CD4-positive, alpha-beta T cell (primary cell): ENCODE measurements around the gene FLT3LG. TPM values are rescaled to one million over a fixed set of nuclear protein-coding genes. Genes with fewer than 3 reads are reported as not detected.

Source experiments
- ATAC-seq: fragments of 200-7000 bp; cut with Tn5 transposase; one replicate; pipeline ENCODE4 v1.10.0; 2022; ENCODE audit warnings: mild to moderate bottlenecking; ENCODE audit not compliant: poor library complexity
- CTCF ChIA-PET: fragments of 350-600 bp; sonication (Branson Sonifier 250); formaldehyde crosslinking; loops from one replicate; lab custom pipeline; 2021; ENCODE audit warnings: antibody characterized with exemption, inconsistent platforms; lab: Charles Lee
- POLR2A ChIA-PET: fragments of 350-600 bp; sonication (Branson Sonifier 250); formaldehyde crosslinking; loops from one replicate; lab custom pipeline; 2021; ENCODE audit warnings: antibody characterized with exemption, inconsistent platforms; lab: Charles Lee
- DNase-seq, 14 experiments: peaks; one replicate each; pipeline ENCODE4 v3.0.0-alpha.2; 2013 to 2020; ENCODE audit warnings: mixed read lengths in 2 of 14
- H3K27ac ChIP-seq, 2 donors: one replicate each; pipeline versions ENCODE4 v1.5.1 to v1.7.0; 2013; ENCODE audit warnings: low read length in 2 of 2, low read depth in 1 of 2, mild to moderate bottlenecking in 1 of 2
- H3K27me3 ChIP-seq, 2 experiments: 1 replicate in 1 of 2; 2 replicates in 1 of 2; pipeline versions ENCODE4 v1.6.1 to v1.7.0; 2013; ENCODE audit warnings: low read length in 2 of 2, control low read depth in 1 of 2, mild to moderate bottlenecking in 1 of 2, moderate library complexity in 1 of 2; ENCODE audit not compliant: insufficient read depth in 2 of 2, control insufficient read depth in 1 of 2
- H3K36me3 ChIP-seq: one replicate; pipeline ENCODE4 v1.6.1; 2013; ENCODE audit warnings: low read length, control low read depth; ENCODE audit not compliant: insufficient read depth
- H3K4me1 ChIP-seq: one replicate; pipeline ENCODE4 v1.6.1; 2013; ENCODE audit warnings: low read length, control low read depth; ENCODE audit not compliant: insufficient read depth
- H3K4me3 ChIP-seq: one replicate; pipeline ENCODE4 v1.5.1; 2013; ENCODE audit warnings: mild to moderate bottlenecking, low read length, moderate library complexity
- H3K9me3 ChIP-seq, 2 experiments: 1 replicate in 1 of 2; 2 replicates in 1 of 2; pipeline versions ENCODE4 v1.6.1 to v1.7.0; 2013; ENCODE audit warnings: low read length in 2 of 2, mild to moderate bottlenecking in 2 of 2, control low read depth in 1 of 2, moderate library complexity in 1 of 2; ENCODE audit not compliant: control insufficient read depth in 1 of 2, insufficient read depth in 1 of 2
- H3K27ac Mint-ChIP-seq: one replicate; pipeline ENCODE4 v1.8.0; 2020; ENCODE audit warnings: mixed read lengths
- H3K27me3 Mint-ChIP-seq: one replicate; pipeline ENCODE4 v1.8.0; 2021; ENCODE audit warnings: mixed read lengths
- H3K36me3 Mint-ChIP-seq: one replicate; pipeline ENCODE4 v1.8.0; 2021; ENCODE audit warnings: low read depth, mixed read lengths
- H3K4me1 Mint-ChIP-seq: one replicate; pipeline ENCODE4 v1.8.0; 2021; ENCODE audit warnings: low read depth, mixed read lengths
- H3K4me3 Mint-ChIP-seq: one replicate; pipeline ENCODE4 v1.8.0; 2020; ENCODE audit warnings: mild to moderate bottlenecking, mixed read lengths
- H3K9me3 Mint-ChIP-seq: one replicate; pipeline ENCODE4 v1.8.0; 2020; ENCODE audit warnings: mixed read lengths
- CTCF ChIP-seq: fragments of 200-600 bp; IDR thresholded peaks from one replicate; pipeline ENCODE4 v1.8.0; 2022; ENCODE audit warnings: antibody characterized with exemption, mild to moderate bottlenecking
- intact Hi-C, 2 experiments: fragments of 100-400 bp; cut with DNase I in 1 of 2; cut with micrococcal nuclease in 1 of 2; formaldehyde crosslinking; loops; one replicate each; pipeline versions ENCODE4 v1.15.1 to v1.9.0; 2023 to 2025; cut with DNase I, micrococcal nuclease
- total RNA-seq, 174 experiments: library from RNA in 2 of 174; stranded (reverse) in 2 of 174; gene quantifications; one replicate each; pipeline ENCODE4 v1.2.3 and lab custom pipeline; 2021 to 2026

FLT3LG gene
- total RNA-seq, 2 experiments from 2014 or later = 311 to 325 TPM

- peaks cover 29% of the 10 kb centered on the region for H3K4me1 Mint-ChIP-seq
- CTCF ChIA-PET = no interaction called here
- peaks cover 2% of the 10 kb centered on the region for H3K36me3 ChIP-seq
- TF ChIP-seq CTCF = no peak
- H3K27ac Mint-ChIP-seq = no peak overlapping the region
- H3K27me3 Mint-ChIP-seq = no peaks in the 10 kb centered on the region
- H3K9me3 ChIP-seq = no peaks in the 10 kb centered on the region
- DNase-seq (no peak), ATAC-seq (no peak)
- no peak overlapping the region for H3K4me3 ChIP-seq
- H3K27me3 ChIP-seq = no peaks in the 10 kb centered on the region
- POLR2A ChIA-PET = interaction anchor here (0.6 kb wide), 1 partner anchor 49 kb away, joined by 3 read pairs; no protein-coding TSS in a partner anchor
- peaks cover 26% of the 10 kb centered on the region for H3K4me1 ChIP-seq
- intact Hi-C loops = no loop called here
- H3K36me3 Mint-ChIP-seq = peaks cover 19% of the 10 kb centered on the region
- no peaks in the 10 kb centered on the region for H3K9me3 Mint-ChIP-seq
- peak overlapping the region; percentile 18 for H3K4me3 Mint-ChIP-seq
- H3K27ac ChIP-seq = no peak overlapping the region
Observed at GRCh38 chr19:49518033-49518432, 44.0 kb downstream of the FLT3LG start.

- H3K9me3 Mint-ChIP-seq = no peaks in the 10 kb centered on the region
- no peak overlapping the region for H3K27ac Mint-ChIP-seq
- Histone ChIP-seq H3K27ac (no peak overlapping the region), H3K36me3 (peaks cover 2% of the 10 kb centered on the region), H3K27me3 (no peaks in the 10 kb centered on the region), H3K4me1 (peaks cover under 1% of the 10 kb centered on the region), H3K9me3 (no peaks in the 10 kb centered on the region), H3K4me3 (no peak overlapping the region)
- ATAC-seq (no peak), DNase-seq (no peak)
- H3K27me3 Mint-ChIP-seq = no peaks in the 10 kb centered on the region
- POLR2A ChIA-PET = interaction anchor here (1.3 kb wide), 1 partner anchor 50 kb away, joined by 3 read pairs; no protein-coding TSS in a partner anchor
- no peak overlapping the region for H3K4me3 Mint-ChIP-seq
- peaks cover 17% of the 10 kb centered on the region for H3K4me1 Mint-ChIP-seq
- TF ChIP-seq CTCF = no peak
- H3K36me3 Mint-ChIP-seq = peaks cover 26% of the 10 kb centered on the region
- CTCF ChIA-PET = interaction anchor here (0.7 to 2.3 kb wide), 2 partner anchors 49 to 197 kb away, joined by 4 to 8 read pairs; no protein-coding TSS in a partner anchor
- intact Hi-C loops = no loop called here
Observed at GRCh38 chr19:49520705-49521319, 46.8 kb downstream of the FLT3LG start.

GRCh38 chr19:49524812-49525455 lies 50.9 kb downstream of the FLT3LG start:
- ATAC-seq (no peak), DNase-seq (no peak)
- Mint-ChIP-seq H3K4me1 (peaks cover 22% of the 10 kb centered on the region), H3K4me3 (peak overlapping the region; percentile 15), H3K36me3 (peaks cover 20% of the 10 kb centered on the region), H3K27me3 (no peaks in the 10 kb centered on the region), H3K9me3 (no peaks in the 10 kb centered on the region), H3K27ac (no peak overlapping the region)
- intact Hi-C loops = loop anchor here in 1 of 2 experiments (2.0 kb wide), 1 partner anchor 14 kb away; no protein-coding TSS in a partner anchor
- Histone ChIP-seq H3K9me3 (no peaks in the 10 kb centered on the region), H3K27me3 (no peaks in the 10 kb centered on the region), H3K36me3 (peaks cover 2% of the 10 kb centered on the region), H3K4me3 (no peak overlapping the region), H3K4me1 (peaks cover 15% of the 10 kb centered on the region), H3K27ac (no peak overlapping the region)
- CTCF ChIA-PET = interaction anchor here (1.4 kb wide), 1 partner anchor 22 kb away, joined by 5 read pairs; no protein-coding TSS in a partner anchor
- no peak for TF ChIP-seq CTCF
- POLR2A ChIA-PET = no interaction called here
